GM18951 (cell line): Measurements from ENCODE around the gene KIF23.

Source experiments
- POLR2A ChIP-seq: IDR thresholded peaks from 4 replicates; pipeline ENCODE4 v1.6.1; 2011; ENCODE audit warnings: mild to moderate bottlenecking; ENCODE audit not compliant: insufficient read length, insufficient read depth; ENCODE audit errors: extremely low read depth
- in situ Hi-C: fragments of 300-500 bp; cut with MboI; formaldehyde crosslinking; loops from one replicate; pipeline ENCODE4 v1.12.0; 2022; ENCODE audit warnings: low sequenced_read_pairs, mixed read lengths, inconsistent platforms; ENCODE audit not compliant: unreplicated experiment

Gene KIF23

DNA sequence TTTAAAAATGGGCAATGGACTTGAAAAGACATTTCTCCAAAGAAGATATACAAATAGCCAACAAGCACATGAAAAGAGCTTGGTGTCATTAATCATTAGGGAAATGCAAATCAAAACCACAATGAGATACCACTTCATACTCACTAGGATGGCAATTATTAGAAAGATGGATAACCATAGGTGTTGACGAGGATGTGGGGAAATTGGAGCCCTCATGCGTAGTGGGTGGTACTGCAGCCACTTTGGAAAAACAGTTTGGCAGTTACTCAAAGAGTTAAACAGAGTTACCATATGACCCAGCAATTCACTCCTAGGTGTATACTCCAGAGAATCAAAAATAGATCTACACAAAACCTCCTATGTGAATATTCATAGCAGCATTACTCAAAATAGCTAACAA lies 65.8 kb downstream of the KIF23 start:
- TF ChIP-seq POLR2A: no peak
- in situ Hi-C loops: loop anchor here (25.0 kb wide), 1 partner anchor 1307 kb away; no protein-coding TSS in a partner anchor

DNA sequence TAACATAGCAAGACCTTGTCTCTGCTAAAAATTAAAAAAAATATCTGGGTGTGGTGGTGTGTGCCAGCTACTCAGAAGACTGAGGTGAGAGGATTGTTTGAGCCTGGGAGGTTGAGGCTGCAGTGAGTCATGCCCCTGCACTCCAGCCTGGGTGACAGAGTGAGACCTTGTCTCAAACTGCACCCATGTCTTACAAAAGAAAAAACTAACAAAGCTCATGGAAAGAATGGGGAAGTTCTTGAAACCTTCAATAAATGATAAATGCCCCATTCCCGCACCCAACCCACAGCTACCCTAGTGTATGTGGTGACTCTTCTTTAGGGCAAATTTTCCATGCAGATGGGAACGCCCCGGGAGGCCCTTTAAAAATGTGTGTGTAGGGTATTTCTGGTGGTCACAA lies 66.8 kb downstream of the KIF23 start:
- in situ Hi-C loops: loop anchor here (25.0 kb wide), 1 partner anchor 1306 kb away; no protein-coding TSS in a partner anchor

DNA sequence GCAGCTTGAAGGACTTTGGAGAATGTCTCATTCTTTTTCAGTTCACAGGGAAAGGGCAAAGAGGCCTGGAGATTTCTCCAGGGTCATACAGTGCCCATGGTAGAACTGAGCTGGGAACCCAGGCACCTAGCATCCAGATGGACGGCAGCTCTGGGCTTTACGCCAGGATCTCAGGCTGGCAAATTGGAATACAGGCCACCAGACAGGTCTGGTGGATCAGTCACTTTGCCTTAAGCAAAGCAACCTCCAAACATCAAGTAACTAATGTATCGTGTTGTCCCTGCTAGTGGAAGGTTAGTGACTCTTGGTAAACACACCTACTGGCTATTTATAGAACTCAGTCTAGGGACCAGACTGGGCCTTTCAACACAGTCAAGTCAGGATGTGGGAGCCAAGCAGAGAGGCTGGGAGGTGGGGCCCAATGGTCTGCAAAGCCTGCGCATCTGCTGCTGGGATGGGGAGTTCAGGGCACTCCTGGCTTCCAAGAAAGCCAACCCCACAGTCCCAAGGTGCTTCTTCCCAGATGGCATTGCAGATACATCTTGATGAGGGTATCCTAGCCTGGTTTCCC lies 68.6 kb downstream of the KIF23 start:
- no peak for TF ChIP-seq POLR2A
- in situ Hi-C loops: loop anchor here (25.0 kb wide), 1 partner anchor 1305 kb away; no protein-coding TSS in a partner anchor

More for the DNA sequence above, 66.8 kb downstream of the KIF23 start:
- TF ChIP-seq POLR2A: no peak

DNA sequence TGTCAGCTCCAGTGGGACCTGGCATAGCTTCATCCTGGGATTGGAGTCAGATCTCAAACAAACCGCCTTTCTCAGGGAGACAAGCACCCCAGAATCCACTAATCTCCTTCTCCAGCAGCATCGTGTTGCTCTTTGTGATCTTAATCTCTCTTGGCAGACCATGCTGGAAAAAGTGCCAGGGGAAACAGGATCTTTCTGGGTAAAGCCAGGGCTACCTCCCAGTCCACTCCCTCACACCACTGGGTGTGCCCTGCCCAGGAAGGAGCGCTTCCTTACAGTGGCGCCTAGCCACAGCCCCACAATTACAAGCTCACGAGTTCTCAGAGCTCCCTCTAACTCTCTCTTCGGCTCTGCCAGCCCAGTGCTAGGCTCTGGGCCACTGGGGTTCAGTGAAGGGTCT lies 70.7 kb downstream of the KIF23 start:
- in situ Hi-C loops: loop anchor here (25.0 kb wide), 1 partner anchor 1302 kb away; no protein-coding TSS in a partner anchor
- TF ChIP-seq POLR2A: no peak

DNA sequence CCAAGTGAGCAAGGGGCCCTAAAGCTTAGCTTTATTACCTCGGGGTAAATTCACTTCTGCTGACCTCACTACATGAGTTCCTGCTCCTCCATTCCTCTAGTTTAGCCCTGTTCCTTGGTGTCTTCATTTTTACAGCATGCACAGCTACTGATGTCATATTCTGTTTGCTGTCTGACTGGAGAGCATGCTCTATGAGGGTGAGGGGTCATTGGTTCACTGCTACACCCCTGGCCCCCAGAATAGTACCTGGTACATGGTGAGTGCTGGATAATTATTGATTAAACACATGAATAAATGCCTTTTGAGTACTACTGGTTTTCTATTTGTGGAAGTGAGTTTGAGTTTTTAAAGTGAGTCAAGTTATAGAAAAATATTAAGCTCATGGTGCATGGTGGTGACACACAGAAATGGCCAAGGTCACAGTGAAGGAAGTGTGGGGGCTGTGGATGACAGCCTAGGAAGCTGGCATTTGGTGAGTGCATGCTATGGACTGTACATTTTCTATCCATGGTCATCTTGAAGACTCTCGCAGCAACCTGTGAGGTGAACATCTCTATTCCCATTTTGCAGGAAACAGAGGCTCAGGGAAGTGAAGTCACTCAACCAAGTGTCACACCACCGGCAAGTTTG lies 72.4 kb downstream of the KIF23 start:
- in situ Hi-C loops: loop anchor here (25.0 kb wide), 1 partner anchor 1301 kb away; no protein-coding TSS in a partner anchor
- TF ChIP-seq POLR2A: no peak

DNA sequence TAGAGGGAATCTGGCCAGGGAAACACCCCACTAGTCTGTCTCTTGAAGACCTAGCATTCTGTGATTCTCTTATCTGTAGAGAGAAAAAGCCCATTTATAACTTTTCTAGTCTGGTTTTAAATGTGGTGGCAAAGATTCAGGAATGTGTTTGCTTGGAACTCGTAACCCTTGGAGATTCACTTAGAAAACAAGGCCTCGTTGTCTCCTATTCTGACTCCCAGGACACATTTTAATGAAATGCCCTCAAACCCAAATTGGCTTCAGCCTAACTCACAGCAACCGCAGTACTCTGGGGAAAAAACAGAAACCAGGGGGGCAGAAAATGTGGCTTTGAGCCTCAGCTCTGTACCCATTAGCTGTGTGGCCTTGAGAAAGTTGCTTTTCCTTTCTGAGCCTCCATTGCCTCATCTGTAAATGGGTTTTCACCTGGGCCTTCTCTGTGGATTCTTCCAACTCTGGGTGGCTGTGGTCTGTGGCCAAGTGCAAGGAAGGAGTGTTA lies 75.0 kb downstream of the KIF23 start:
- in situ Hi-C loops: loop anchor here (25.0 kb wide), 1 partner anchor 1298 kb away; no protein-coding TSS in a partner anchor

DNA sequence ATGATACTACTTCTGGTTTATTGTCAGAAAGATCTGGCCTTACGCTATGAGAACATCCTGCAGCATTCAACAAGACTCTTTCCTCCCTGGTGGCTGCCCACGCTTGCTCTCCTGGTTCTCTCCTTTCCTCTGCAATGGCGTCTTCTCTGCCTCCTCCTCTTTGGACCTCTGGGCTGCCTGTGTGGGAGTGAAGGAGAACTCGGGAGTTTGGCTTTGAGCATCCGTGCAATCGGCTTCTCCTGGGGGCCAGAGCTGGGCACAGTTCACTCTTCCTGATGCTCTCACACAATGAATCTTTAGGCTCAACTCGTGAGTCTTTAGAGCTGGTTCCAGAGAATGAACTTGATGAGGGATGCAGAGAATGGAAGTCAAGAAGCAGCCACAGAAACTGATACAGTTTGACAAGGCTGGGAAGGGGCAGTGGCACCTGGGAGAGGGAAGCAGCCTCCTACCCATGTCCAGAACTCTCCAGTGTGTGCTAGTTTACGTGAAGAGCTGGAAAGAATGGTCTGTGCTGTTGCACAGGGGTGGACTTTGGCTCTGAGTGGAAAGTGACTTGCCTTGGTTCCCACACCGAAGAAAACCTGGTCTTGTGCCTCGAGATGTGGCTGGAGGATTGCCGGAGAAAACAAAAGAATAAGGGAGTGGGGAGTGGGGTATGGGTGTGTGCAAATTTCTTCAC lies 76.3 kb downstream of the KIF23 start:
- TF ChIP-seq POLR2A: no peak
- in situ Hi-C loops: loop anchor here (25.0 kb wide), 1 partner anchor 1297 kb away; no protein-coding TSS in a partner anchor

More for the DNA sequence above, 75.0 kb downstream of the KIF23 start:
- TF ChIP-seq POLR2A: no peak

DNA sequence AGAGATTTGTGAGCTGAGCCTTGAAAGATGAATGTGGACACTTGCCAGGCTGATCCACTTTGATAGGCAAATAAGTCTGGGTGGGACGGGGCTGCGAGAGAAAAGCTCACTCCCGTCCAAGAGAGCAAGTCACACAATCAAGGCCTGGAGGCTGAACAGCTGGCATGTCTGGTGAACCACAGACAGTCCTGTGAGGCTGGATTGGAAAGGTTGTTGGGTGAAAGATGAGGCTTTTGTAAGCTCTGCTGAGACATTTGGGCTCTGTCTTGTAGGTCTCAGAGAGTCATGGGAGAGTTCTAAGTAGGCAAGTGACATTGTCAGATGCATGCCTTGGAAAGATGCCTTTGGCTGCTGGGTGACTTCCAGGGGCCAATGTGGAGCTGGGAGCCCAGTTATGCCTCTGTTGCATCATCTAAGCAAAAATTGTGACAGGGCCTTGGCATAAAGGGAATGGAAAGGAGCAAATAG lies 76.9 kb downstream of the KIF23 start:
- TF ChIP-seq POLR2A: no peak
- in situ Hi-C loops: loop anchor here (25.0 kb wide), 1 partner anchor 1296 kb away; no protein-coding TSS in a partner anchor

DNA sequence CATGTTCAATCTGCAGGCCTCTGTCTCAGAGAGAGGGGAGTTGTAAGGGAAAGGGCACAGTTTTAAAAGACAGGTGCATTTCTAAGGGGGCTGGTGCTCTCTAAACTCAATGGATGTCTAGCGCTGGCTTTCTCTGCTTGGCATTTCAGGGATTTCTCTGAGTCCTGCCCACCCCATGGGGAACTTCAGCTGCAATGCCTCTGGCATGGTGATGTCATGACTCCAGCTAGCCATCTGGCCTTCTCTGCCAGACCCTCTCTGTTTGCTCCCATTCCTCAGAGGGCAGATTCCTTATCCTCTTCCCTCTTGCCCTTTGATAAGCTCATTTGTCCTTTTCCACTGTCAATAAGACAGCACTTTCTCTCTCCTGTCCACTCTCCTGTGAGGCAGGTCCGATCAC lies 79.3 kb downstream of the KIF23 start:
- in situ Hi-C loops: loop anchor here (25.0 kb wide), 1 partner anchor 1294 kb away; no protein-coding TSS in a partner anchor
- TF ChIP-seq POLR2A: no peak

DNA sequence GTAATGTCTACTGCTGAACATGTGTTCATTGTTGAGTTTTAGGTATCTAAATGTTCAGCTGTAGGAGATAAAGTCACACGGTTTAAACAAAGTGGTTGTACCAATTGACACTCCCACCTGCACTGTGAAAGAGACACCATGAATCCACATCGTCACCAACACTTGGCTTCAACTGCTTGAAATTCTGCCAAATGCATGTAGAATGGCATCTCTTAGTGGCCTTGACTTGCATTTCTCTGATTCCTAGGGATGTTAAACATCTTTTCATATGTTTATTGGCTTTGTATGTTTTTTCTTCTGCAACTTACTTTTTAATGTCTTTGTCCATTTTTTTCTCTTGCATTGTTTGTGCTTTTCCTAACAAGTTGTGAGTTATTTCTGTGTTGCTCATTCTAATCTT lies 81.9 kb downstream of the KIF23 start:
- in situ Hi-C loops: loop anchor here (25.0 kb wide), 1 partner anchor 1291 kb away; no protein-coding TSS in a partner anchor
- no peak for TF ChIP-seq POLR2A

DNA sequence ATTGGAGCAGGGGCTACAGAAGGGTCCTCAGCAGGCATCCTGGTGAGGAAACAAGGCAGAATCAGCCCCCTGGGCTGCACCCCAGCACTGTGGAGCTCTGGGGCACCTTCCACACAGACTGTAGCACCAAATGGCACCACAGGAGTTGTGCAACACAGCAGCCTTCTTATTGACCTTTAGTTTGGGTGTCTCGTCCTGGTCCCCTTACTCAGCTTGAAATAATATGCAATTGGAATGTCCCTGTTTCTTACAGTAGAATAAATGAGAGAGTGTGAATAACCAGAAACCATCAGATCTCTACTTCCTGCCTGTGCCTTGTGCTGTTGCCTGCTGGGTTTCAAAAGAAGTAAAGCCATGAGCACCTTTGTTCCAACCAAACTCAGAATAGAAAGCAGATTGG lies 82.9 kb downstream of the KIF23 start:
- no peak for TF ChIP-seq POLR2A
- in situ Hi-C loops: loop anchor here (25.0 kb wide), 1 partner anchor 1290 kb away; no protein-coding TSS in a partner anchor

DNA sequence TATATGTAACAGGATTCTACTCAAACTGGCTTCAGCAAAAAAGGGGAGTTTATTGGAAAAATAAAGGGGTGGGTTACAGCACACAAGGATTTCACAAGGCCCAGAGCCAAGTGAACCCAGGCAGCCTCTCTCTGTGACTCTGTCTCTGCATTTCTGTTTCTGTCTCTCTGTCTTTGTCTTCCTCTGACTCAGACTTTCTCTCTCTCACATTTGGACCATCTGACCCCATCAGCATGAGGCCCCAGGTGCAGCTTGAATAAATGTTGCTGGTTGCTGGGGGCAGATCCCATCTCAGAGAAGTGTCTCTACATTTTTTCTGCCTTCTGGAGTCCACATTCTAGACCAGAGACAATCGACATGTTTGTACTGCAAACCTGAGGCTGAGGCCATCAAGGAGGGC lies 83.5 kb downstream of the KIF23 start:
- in situ Hi-C loops: loop anchor here (25.0 kb wide), 1 partner anchor 1290 kb away; no protein-coding TSS in a partner anchor

More for the DNA sequence above, 83.5 kb downstream of the KIF23 start:
- TF ChIP-seq POLR2A: no peak
